Measurements from ENCODE around the gene NTHL1. TPM values are rescaled to one million over a fixed set of nuclear protein-coding genes. Genes with fewer than 3 reads are reported as not detected.

The NTHL1 gene
- total RNA-seq, 1 experiment from 2014 or later, result 47.3 TPM

DNA sequence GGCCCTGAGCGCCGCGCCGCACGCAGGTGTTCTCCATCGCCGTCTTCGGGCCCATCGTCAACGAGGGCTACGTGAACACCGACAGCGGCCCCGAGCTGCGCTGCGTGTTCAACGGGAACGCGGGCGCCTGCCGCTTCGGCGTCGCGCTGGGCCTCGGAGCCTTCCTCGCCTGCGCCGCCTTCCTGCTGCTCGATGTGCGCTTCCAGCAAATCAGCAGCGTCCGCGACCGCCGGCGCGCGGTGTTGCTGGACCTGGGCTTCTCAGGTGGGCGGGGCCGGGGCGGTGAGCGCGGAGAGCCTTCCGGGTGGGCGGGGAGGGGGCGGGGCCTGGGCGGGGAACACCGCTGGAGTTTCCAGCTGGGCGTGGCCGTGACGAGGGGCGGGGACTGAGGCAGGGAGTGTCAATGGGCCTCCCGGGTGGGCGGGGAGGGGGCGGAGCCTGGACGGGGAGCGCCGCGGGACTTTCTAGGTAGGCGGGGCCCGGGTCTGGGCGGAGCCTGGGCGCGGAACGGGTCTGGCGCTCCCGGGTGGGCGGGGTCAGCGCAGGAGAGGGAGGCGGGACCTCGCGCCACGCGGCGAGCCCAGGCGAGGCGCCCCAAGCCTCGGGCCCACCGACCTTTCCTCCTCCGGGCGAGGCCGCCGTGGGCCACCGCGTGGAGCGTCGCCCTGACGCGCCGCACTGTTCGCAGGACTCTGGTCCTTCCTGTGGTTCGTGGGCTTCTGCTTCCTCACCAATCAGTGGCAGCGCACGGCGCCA lies 55.5 kb downstream of the NTHL1 start:
- Histone ChIP-seq H3K9me2 (ENCODE audit: insufficient read depth) (no peaks in the 10 kb centered on the region), H3K79me2 (ENCODE audit: low read depth) (no peaks in the 10 kb centered on the region), H4K20me1 (ENCODE audit: insufficient read depth) (no peaks in the 10 kb centered on the region), H3K4me3 (no peak overlapping the region), H3K4me2 (peak overlapping the region; percentile 24; the same call in 1 of the 2 replicates), H3F3A (ENCODE audit: insufficient read depth, low read depth) (peaks cover 71% of the 10 kb centered on the region), H3K9me3 (ENCODE audit: insufficient read depth, low read depth) (no peaks in the 10 kb centered on the region), H2AFZ (no peak overlapping the region), H3K4me1 (replicated peaks; ENCODE audit: insufficient read depth) (peaks cover 30% of the 10 kb centered on the region), H3K27me3 (ENCODE audit: insufficient read depth, low read depth) (no peaks in the 10 kb centered on the region), H3K36me3 (ENCODE audit: low read depth) (no peaks in the 10 kb centered on the region), H3K27ac (no peak overlapping the region)
- ChIA-PET POLR2A (ENCODE audit: unreplicated experiment) (interaction anchor here (0.6 kb wide), 3 partner anchors 43 to 94 kb away, joined by 3 to 14 read pairs (median 4); no protein-coding TSS in a partner anchor), CTCF (interaction anchor here (0.6 kb wide), 1 partner anchor 30 kb away, joined by 3 read pairs; no protein-coding TSS in a partner anchor)
- intact Hi-C loops (cut with micrococcal nuclease; ENCODE audit: unreplicated experiment), result no loop called here
- BruUV-seq (replicated peaks), result no TSS peak
- TF ChIP-seq, protein P1, sequence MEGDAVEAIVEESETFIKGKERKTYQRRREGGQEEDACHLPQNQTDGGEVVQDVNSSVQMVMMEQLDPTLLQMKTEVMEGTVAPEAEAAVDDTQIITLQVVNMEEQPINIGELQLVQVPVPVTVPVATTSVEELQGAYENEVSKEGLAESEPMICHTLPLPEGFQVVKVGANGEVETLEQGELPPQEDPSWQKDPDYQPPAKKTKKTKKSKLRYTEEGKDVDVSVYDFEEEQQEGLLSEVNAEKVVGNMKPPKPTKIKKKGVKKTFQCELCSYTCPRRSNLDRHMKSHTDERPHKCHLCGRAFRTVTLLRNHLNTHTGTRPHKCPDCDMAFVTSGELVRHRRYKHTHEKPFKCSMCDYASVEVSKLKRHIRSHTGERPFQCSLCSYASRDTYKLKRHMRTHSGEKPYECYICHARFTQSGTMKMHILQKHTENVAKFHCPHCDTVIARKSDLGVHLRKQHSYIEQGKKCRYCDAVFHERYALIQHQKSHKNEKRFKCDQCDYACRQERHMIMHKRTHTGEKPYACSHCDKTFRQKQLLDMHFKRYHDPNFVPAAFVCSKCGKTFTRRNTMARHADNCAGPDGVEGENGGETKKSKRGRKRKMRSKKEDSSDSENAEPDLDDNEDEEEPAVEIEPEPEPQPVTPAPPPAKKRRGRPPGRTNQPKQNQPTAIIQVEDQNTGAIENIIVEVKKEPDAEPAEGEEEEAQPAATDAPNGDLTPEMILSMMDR (conservative IDR thresholded peaks at IDR 0.05), result no peak
- TF ChIP-seq EZH2 (IDR thresholded peaks at IDR 0.05; ENCODE audit: low read depth), result no peak
- DNase-seq, result peak; percentile 60 to 94

DNA sequence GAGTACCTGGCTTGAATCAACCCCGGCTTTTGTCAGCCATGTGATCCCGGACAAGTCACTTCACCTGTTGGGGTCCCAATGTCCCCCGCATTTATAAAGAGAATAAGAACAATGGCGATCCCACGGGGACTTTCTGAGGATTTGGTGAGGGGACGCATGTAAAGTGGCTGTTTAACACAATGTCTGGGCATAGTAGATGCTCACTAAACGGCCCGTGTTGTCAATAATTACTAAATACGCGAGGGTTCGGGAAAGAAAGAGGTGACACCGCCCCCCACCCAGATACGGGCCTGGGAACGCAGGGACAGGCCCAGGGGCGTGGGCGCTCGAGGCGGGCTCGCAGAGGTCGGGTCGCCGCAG lies 56.1 kb downstream of the NTHL1 start:
- DNase-seq, result no peak
- Histone ChIP-seq H3K27ac (no peak overlapping the region), H3K9me2 (ENCODE audit: insufficient read depth) (no peaks in the 10 kb centered on the region), H3K4me3 (no peak overlapping the region), H3K27me3 (ENCODE audit: insufficient read depth, low read depth) (no peaks in the 10 kb centered on the region), H3K36me3 (ENCODE audit: low read depth) (no peaks in the 10 kb centered on the region), H2AFZ (no peak overlapping the region), H4K20me1 (ENCODE audit: insufficient read depth) (no peaks in the 10 kb centered on the region), H3F3A (ENCODE audit: insufficient read depth, low read depth) (peaks cover 68% of the 10 kb centered on the region), H3K4me2 (peak overlapping the region; percentile 24; the same call in 1 of the 2 replicates), H3K4me1 (replicated peaks; ENCODE audit: insufficient read depth) (peaks cover 30% of the 10 kb centered on the region), H3K79me2 (ENCODE audit: low read depth) (no peaks in the 10 kb centered on the region), H3K9me3 (ENCODE audit: insufficient read depth, low read depth) (no peaks in the 10 kb centered on the region)
- POLR2A ChIA-PET (ENCODE audit: unreplicated experiment), result no interaction called here
- TSS peak; percentile 55 for BruUV-seq (replicated peaks)
- CTCF ChIA-PET, result no interaction called here
- no peak for TF ChIP-seq EZH2 (IDR thresholded peaks at IDR 0.05; ENCODE audit: low read depth)
- intact Hi-C loops (cut with micrococcal nuclease; ENCODE audit: unreplicated experiment), result no loop called here

DNA sequence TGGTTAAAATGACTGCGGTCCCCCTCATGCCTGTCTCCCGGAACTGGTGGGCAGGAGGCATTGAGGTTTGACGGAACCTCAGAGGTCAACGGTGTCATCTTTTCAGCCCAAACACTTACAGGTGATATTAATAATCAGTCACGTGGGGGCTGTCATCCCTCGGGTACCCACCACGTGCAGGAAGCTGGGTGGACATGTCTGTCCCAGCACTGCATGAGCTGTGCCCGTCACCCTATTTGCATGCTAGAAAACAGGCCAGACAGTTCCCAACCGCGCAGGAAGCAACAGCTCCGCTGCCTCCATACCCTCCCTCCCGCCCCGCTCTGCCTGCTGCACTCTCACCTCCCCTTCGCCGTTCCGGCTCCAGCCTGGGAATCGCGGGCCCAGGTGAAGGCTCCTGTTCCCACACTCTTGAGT lies 56.5 kb downstream of the NTHL1 start:
- Histone ChIP-seq H3K4me1 (replicated peaks; ENCODE audit: insufficient read depth) (peaks cover 32% of the 10 kb centered on the region), H3K36me3 (ENCODE audit: low read depth) (no peaks in the 10 kb centered on the region; the same call in 1 of the 2 replicates), H3K4me3 (no peak overlapping the region), H2AFZ (no peak overlapping the region), H3K9me2 (ENCODE audit: insufficient read depth) (no peaks in the 10 kb centered on the region), H3F3A (ENCODE audit: insufficient read depth, low read depth) (peaks cover 64% of the 10 kb centered on the region), H3K79me2 (ENCODE audit: low read depth) (no peaks in the 10 kb centered on the region), H3K9me3 (ENCODE audit: insufficient read depth, low read depth) (no peaks in the 10 kb centered on the region), H3K4me2 (no peak overlapping the region), H3K27ac (no peak overlapping the region), H3K27me3 (ENCODE audit: insufficient read depth, low read depth) (no peaks in the 10 kb centered on the region), H4K20me1 (ENCODE audit: insufficient read depth) (no peaks in the 10 kb centered on the region)
- no TSS peak for BruUV-seq (replicated peaks)
- CTCF ChIA-PET, result no interaction called here
- TF ChIP-seq, protein P1 (conservative IDR thresholded peaks at IDR 0.05), result no peak
- no peak for TF ChIP-seq EZH2 (IDR thresholded peaks at IDR 0.05; ENCODE audit: low read depth)
- POLR2A ChIA-PET (ENCODE audit: unreplicated experiment), result no interaction called here
- no peak for DNase-seq
- intact Hi-C loops (cut with micrococcal nuclease; ENCODE audit: unreplicated experiment), result no loop called here

All from PC-9 (cell line).